Esophagus muscularis mucosa (tissue), 3 donors: ENCODE data around the gene USP17L30.
"Not testable (repeated sequence)": the region's sequence is repeated elsewhere in the genome, so short reads cannot be mapped to it uniquely, and the experiment has no call there.

Experiments
- POLR2A ChIP-seq: fragments of 450-650 bp; IDR thresholded peaks from one replicate; pipeline ENCODE4 v1.6.1; 2017; ENCODE audit warnings: antibody characterized with exemption, moderate library complexity, mild to moderate bottlenecking, low read depth
- POLR2AphosphoS5 ChIP-seq, 2 donors: sonication (generic); formaldehyde crosslinking; IDR thresholded peaks; one replicate each; pipeline ENCODE4 v1.6.1; 2017; ENCODE audit warnings: antibody characterized with exemption in 2 of 2
- TF ChIP-seq, protein P1 (sequence below), 3 experiments: fragments of 200-600 bp in 2 of 3; fragments of 450-650 bp in 1 of 3; sonication (generic) in 2 of 3; IDR thresholded peaks; one replicate each; pipeline ENCODE4 v1.5.1; 2017 to 2019; ENCODE audit warnings: antibody characterized with exemption in 3 of 3, mild to moderate bottlenecking in 2 of 3, moderate library complexity in 1 of 3

DNA sequence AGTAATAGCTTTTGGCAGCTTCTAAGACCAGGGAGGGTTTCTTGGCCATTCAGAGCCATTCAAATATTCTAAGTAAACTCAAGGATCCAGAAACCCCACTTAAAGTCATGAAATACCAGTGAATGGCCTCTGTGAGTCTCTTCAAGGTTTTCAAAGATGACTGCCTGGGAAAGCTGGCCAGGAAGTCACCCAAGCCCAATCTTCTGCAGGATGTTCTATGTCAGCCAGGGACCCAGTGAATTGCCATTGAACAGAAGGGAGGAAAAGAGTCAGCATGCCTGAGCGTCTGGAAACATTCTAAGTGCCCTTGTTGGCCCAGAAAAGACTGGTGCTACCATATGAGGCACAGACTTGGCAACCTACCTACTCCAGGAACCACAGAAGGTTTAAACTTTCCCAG lies 17.0 kb downstream of the USP17L30 start:
- not testable (repeated sequence) for TF ChIP-seq POLR2A; POLR2AphosphoS5 (IDR thresholded peaks at IDR 0.05)
- TF ChIP-seq, protein P1, sequence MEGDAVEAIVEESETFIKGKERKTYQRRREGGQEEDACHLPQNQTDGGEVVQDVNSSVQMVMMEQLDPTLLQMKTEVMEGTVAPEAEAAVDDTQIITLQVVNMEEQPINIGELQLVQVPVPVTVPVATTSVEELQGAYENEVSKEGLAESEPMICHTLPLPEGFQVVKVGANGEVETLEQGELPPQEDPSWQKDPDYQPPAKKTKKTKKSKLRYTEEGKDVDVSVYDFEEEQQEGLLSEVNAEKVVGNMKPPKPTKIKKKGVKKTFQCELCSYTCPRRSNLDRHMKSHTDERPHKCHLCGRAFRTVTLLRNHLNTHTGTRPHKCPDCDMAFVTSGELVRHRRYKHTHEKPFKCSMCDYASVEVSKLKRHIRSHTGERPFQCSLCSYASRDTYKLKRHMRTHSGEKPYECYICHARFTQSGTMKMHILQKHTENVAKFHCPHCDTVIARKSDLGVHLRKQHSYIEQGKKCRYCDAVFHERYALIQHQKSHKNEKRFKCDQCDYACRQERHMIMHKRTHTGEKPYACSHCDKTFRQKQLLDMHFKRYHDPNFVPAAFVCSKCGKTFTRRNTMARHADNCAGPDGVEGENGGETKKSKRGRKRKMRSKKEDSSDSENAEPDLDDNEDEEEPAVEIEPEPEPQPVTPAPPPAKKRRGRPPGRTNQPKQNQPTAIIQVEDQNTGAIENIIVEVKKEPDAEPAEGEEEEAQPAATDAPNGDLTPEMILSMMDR (IDR thresholded peaks at IDR 0.05) = not testable (repeated sequence)
